H1 (cell line): Measurements from ENCODE around the gene TCAF1.

ENCODE experiments used
- BCL11A ChIP-seq, 2 experiments: IDR thresholded peaks; one replicate each; pipeline ENCODE4 v1.6.1; 2011; ENCODE audit warnings: low read depth in 2 of 2, low read length in 2 of 2, mild to moderate bottlenecking in 2 of 2
- CTCF ChIP-seq, 3 experiments: IDR thresholded peaks; 1 replicate in 2 of 3; 2 replicates in 1 of 3; pipeline versions ENCODE4 v1.5.1 to v1.6.1; 2011; ENCODE audit warnings: low read length in 3 of 3, mild to moderate bottlenecking in 3 of 3, inconsistent platforms in 2 of 3, low read depth in 1 of 3, moderate library complexity in 1 of 3; ENCODE audit not compliant: insufficient read depth in 1 of 3; ENCODE audit errors: control extremely low read depth in 1 of 3
- EP300 ChIP-seq, 2 experiments: IDR thresholded peaks; 1 replicate in 1 of 2; 2 replicates in 1 of 2; pipeline ENCODE4 v1.6.1; 2011 to 2012; ENCODE audit warnings: low read depth in 2 of 2, low read length in 2 of 2, mild to moderate bottlenecking in 2 of 2, borderline replicate concordance in 1 of 2, inconsistent platforms in 1 of 2, moderate library complexity in 1 of 2
- GABPA ChIP-seq: IDR thresholded peaks from 2 replicates; pipeline ENCODE4 v1.6.1; 2011; ENCODE audit warnings: mild to moderate bottlenecking, low read length, moderate library complexity, borderline replicate concordance; ENCODE audit not compliant: insufficient read depth
- PHF8 ChIP-seq: fragments of 200-600 bp; sonication (generic); conservative IDR thresholded peaks from 2 replicates; pipeline ENCODE4 v1.7.1; 2012; ENCODE audit warnings: low read depth, mild to moderate bottlenecking, inconsistent platforms, low read length, moderate library complexity
- POLR2A ChIP-seq, 2 experiments: IDR thresholded peaks; 1 replicate in 1 of 2; 2 replicates in 1 of 2; pipeline ENCODE4 v1.6.1; 2011; ENCODE audit warnings: low read depth in 2 of 2, low read length in 2 of 2, mild to moderate bottlenecking in 2 of 2; ENCODE audit errors: control extremely low read depth in 1 of 2
- POLR2AphosphoS5 ChIP-seq: IDR thresholded peaks from 2 replicates; pipeline ENCODE4 v1.6.1; 2011; ENCODE audit warnings: low read depth, low read length
- POU5F1 ChIP-seq: IDR thresholded peaks from 2 replicates; pipeline ENCODE4 v1.6.1; 2011; ENCODE audit warnings: low read depth, mild to moderate bottlenecking, low read length, moderate library complexity
- RAD21 ChIP-seq, 2 experiments: IDR thresholded peaks in 1 of 2; conservative IDR thresholded peaks in 1 of 2; 2 replicates each; pipeline ENCODE4 v1.6.1; 2011; ENCODE audit warnings: low read depth in 2 of 2, low read length in 2 of 2, improper control_type of control experiment in 1 of 2, inconsistent platforms in 1 of 2, mild to moderate bottlenecking in 1 of 2, moderate library complexity in 1 of 2
- RNF2 ChIP-seq: fragments of 200-900, 300-1000 bp; sonication (generic); IDR thresholded peaks from 2 replicates; pipeline ENCODE4 v1.7.1; 2016; ENCODE audit warnings: borderline replicate concordance, low read depth, mild to moderate bottlenecking, antibody characterized with exemption, low read length; ENCODE audit not compliant: poor library complexity, severe bottlenecking; ENCODE audit errors: missing control alignments
- SIN3A ChIP-seq, 2 experiments: IDR thresholded peaks in 1 of 2; conservative IDR thresholded peaks in 1 of 2; 2 replicates each; pipeline ENCODE4 v1.6.1; 2011 to 2012; ENCODE audit warnings: low read length in 2 of 2, improper control_type of control experiment in 1 of 2, low read depth in 1 of 2, mild to moderate bottlenecking in 1 of 2
- TEAD4 ChIP-seq: IDR thresholded peaks from 2 replicates; pipeline ENCODE4 v1.6.1; 2012; ENCODE audit warnings: low read depth, low read length, inconsistent platforms, mixed read lengths
- YY1 ChIP-seq: IDR thresholded peaks from 2 replicates; pipeline ENCODE4 v1.6.1; 2011; ENCODE audit warnings: low read depth, mild to moderate bottlenecking, low read length

- no peak for TF ChIP-seq TEAD4
- no peak for TF ChIP-seq CTCF (IDR thresholded peaks at IDR 0.05; ENCODE audit: control extremely low read depth in 1 of 3, insufficient read depth in 1 of 3, low read depth in 1 of 3, low read length in 3 of 3)
- no peak for TF ChIP-seq POLR2A (IDR thresholded peaks at IDR 0.05; ENCODE audit: control extremely low read depth in 1 of 2, low read depth in 2 of 2, low read length in 2 of 2)
- no peak for TF ChIP-seq POLR2AphosphoS5
- no peak for TF ChIP-seq SIN3A (conservative IDR thresholded peaks at IDR 0.05 in 1 of 2, IDR thresholded peaks at IDR 0.05 in 1 of 2; ENCODE audit: low read depth in 1 of 2, low read length in 2 of 2)
- TF ChIP-seq RAD21 (IDR thresholded peaks at IDR 0.05 in 1 of 2, conservative IDR thresholded peaks at IDR 0.05 in 1 of 2; ENCODE audit: low read depth in 2 of 2, low read length in 2 of 2): no peak
- no peak for TF ChIP-seq RNF2
- TF ChIP-seq BCL11A (IDR thresholded peaks at IDR 0.05; ENCODE audit: low read depth in 2 of 2, low read length in 2 of 2): no peak
- no peak for TF ChIP-seq GABPA
- TF ChIP-seq YY1: no peak
- TF ChIP-seq PHF8: no peak
- no peak for TF ChIP-seq EP300 (IDR thresholded peaks at IDR 0.05; ENCODE audit: borderline replicate concordance in 1 of 2, low read depth in 2 of 2, low read length in 2 of 2)
- TF ChIP-seq POU5F1: no peak
These were observed 36.6 kb upstream of the TCAF1 start for GRCh38 chr7:143938379-143939243.
